Endothelial cell of umbilical vein (primary cell): Measurements from ENCODE around the gene METRN. TPM values are rescaled to one million over a fixed set of nuclear protein-coding genes. Genes with fewer than 3 reads are reported as not detected.

Source experiments
- BruUV-seq: library from RNA; stranded (reverse); fragments of 400-500 nt; replicated peaks from 2 replicates; lab custom pipeline; 2021; lab: Mats Ljungman, UMichigan
- CTCF ChIA-PET: fragments of 300-600, 350-600 bp; sonication (Branson Sonifier 250); formaldehyde crosslinking; loops from one replicate; lab custom pipeline; 2021; ENCODE audit warnings: antibody characterized with exemption, inconsistent platforms; lab: Charles Lee
- POLR2A ChIA-PET: fragments of 300-600, 350-600 bp; sonication (Branson Sonifier 250); formaldehyde crosslinking; loops from one replicate; lab custom pipeline; 2021; ENCODE audit warnings: antibody characterized with exemption, inconsistent platforms; lab: Charles Lee
- DNase-seq: peaks from one replicate; pipeline ENCODE4 v3.0.0-alpha.2; 2011; ENCODE audit warnings: low read depth, low spot score
- FAIRE-seq: peaks from 2 replicates; lab custom pipeline; 2011; peaks lifted over from hg19 to GRCh38; lab: Jason Lieb, UNC
- H2AFZ ChIP-seq: 2 replicates; pipeline ENCODE4 v1.6.0; 2012; ENCODE audit warnings: low read depth, low read length, control low read depth, inconsistent platforms
- H3K27ac ChIP-seq: 2 replicates; pipeline ENCODE4 v1.5.1; 2011; ENCODE audit warnings: low read depth, mild to moderate bottlenecking, control low read depth, low read length, moderate library complexity; ENCODE audit not compliant: insufficient read depth
- H3K27me3 ChIP-seq, 2 experiments: 2 replicates each; pipeline versions ENCODE4 v1.6.0 to v1.6.1; 2011; ENCODE audit warnings: low read length in 2 of 2, mixed read lengths in 1 of 2; ENCODE audit not compliant: control insufficient read depth in 2 of 2, insufficient read depth in 2 of 2
- H3K36me3 ChIP-seq, 2 experiments: 2 replicates in 1 of 2; 3 replicates in 1 of 2; pipeline ENCODE4 v1.5.1; 2011; ENCODE audit warnings: low read length in 2 of 2, mild to moderate bottlenecking in 1 of 2, moderate library complexity in 1 of 2; ENCODE audit not compliant: control insufficient read depth in 2 of 2, insufficient read depth in 2 of 2; ENCODE audit errors: extremely low read depth in 1 of 2
- H3K4me1 ChIP-seq: 3 replicates; pipeline ENCODE4 v1.5.1; 2011; ENCODE audit warnings: mild to moderate bottlenecking, low read length; ENCODE audit not compliant: control insufficient read depth, insufficient read depth; ENCODE audit errors: extremely low read depth
- H3K4me2 ChIP-seq: 2 replicates; pipeline ENCODE4 v1.6.1; 2011; ENCODE audit warnings: low read length, control low read depth, mixed read lengths; ENCODE audit not compliant: insufficient read depth
- H3K4me3 ChIP-seq, 3 experiments: fragments of 200-600 bp in 1 of 3; sonication (generic), shearing (Covaris generic) in 1 of 3; replicated peaks in 1 of 3; 2 replicates each; pipeline ENCODE4 v1.5.1; 2011 to 2016; ENCODE audit warnings: control low read depth in 3 of 3, low read length in 3 of 3, mild to moderate bottlenecking in 2 of 3, inconsistent platforms in 1 of 3, low read depth in 1 of 3, moderate library complexity in 1 of 3; ENCODE audit not compliant: insufficient read depth in 1 of 3
- H3K79me2 ChIP-seq: 2 replicates; pipeline ENCODE4 v1.6.0; 2012; ENCODE audit warnings: low read length, inconsistent platforms; ENCODE audit not compliant: control insufficient read depth, insufficient read depth
- H3K9ac ChIP-seq: replicated peaks from 2 replicates; pipeline ENCODE3; 2011; ENCODE audit warnings: low read length, control low read depth; ENCODE audit not compliant: insufficient read depth; ENCODE audit errors: extremely low read depth
- H3K9me1 ChIP-seq: replicated peaks from 3 replicates; pipeline ENCODE4 v1.6.0; 2011; ENCODE audit warnings: mild to moderate bottlenecking, low read length; ENCODE audit not compliant: control insufficient read depth, insufficient read depth; ENCODE audit errors: extremely low read depth
- H3K9me3 ChIP-seq: replicated peaks from 2 replicates; pipeline ENCODE4 v1.5.1; 2012; ENCODE audit warnings: low read length, inconsistent platforms; ENCODE audit not compliant: control insufficient read depth, insufficient read depth
- H4K20me1 ChIP-seq: replicated peaks from 2 replicates; pipeline ENCODE3; 2011; ENCODE audit warnings: mild to moderate bottlenecking, low read length; ENCODE audit not compliant: control insufficient read depth, insufficient read depth; ENCODE audit errors: extremely low read depth
- EZH2 ChIP-seq: IDR thresholded peaks from 2 replicates; pipeline ENCODE4 v1.6.1; 2012; ENCODE audit warnings: borderline replicate concordance, low read depth, mild to moderate bottlenecking, moderate library complexity, low read length, inconsistent platforms; ENCODE audit not compliant: severe bottlenecking
- FOS ChIP-seq: IDR thresholded peaks from 2 replicates; pipeline ENCODE4 v1.6.1; 2011; ENCODE audit warnings: mild to moderate bottlenecking, low read length, moderate library complexity, borderline replicate concordance; ENCODE audit not compliant: insufficient read depth
- GATA2 ChIP-seq: IDR thresholded peaks from 2 replicates; pipeline ENCODE4 v1.7.0; 2011; ENCODE audit warnings: low read depth, mild to moderate bottlenecking, moderate library complexity, mixed read lengths, low read length; ENCODE audit not compliant: insufficient read length, insufficient read depth
- JUN ChIP-seq: IDR thresholded peaks from 2 replicates; pipeline ENCODE4 v1.6.1; 2011; ENCODE audit warnings: borderline replicate concordance, low read depth; ENCODE audit not compliant: insufficient read length, insufficient read depth
- MAX ChIP-seq: IDR thresholded peaks from 2 replicates; pipeline ENCODE4 v1.6.1; 2011; ENCODE audit not compliant: insufficient read depth, insufficient read length
- MYC ChIP-seq: IDR thresholded peaks from one replicate; pipeline ENCODE4 v1.6.1; 2011; ENCODE audit warnings: mild to moderate bottlenecking, low read depth, low read length
- POLR2A ChIP-seq: IDR thresholded peaks from 2 replicates; pipeline ENCODE4 v1.6.1; 2012; ENCODE audit warnings: low read depth, mild to moderate bottlenecking, control low read depth, low read length
- dilution Hi-C: fragments of 300-500 bp; cut with MboI; formaldehyde crosslinking; loops from one replicate; pipeline ENCODE4 v1.15.0; 2019; ENCODE audit warnings: low sequenced_read_pairs; ENCODE audit not compliant: extremely low pct_ligation_motif_present
- intact Hi-C: fragments of 100-400 bp; cut with micrococcal nuclease; formaldehyde crosslinking; loops from one replicate; pipeline ENCODE4 v1.10.0; 2022
- polyA plus RNA-seq, 4 experiments: library from polyadenylated mRNA; depleted of rRNA in 3 of 4; stranded (reverse) in 3 of 4; unstranded in 1 of 4; fragments of >200 nt; gene quantifications; 2 replicates each; pipeline versions ENCODE4 v1.2.1 to v1.2.3, GENCODE V29; 2011 to 2012; ENCODE audit warnings: missing spikeins in 1 of 4
- total RNA-seq: library from RNA; stranded (reverse); gene quantifications from 2 replicates; pipeline ENCODE4 v1.2.3, GENCODE V29; 2021

The METRN gene
- total and polyA plus RNA-seq, 2 donors (not counting 3 experiments of a cell fraction or from before 2014, with no cell fraction given), result 10.0 to 16.1 TPM

- no peak overlapping the region for H2AFZ ChIP-seq
- DNase-seq (no peak), FAIRE-seq (no peak)
- H3K9ac ChIP-seq, result no peak overlapping the region
- no peak for TF ChIP-seq JUN
- no peak for TF ChIP-seq GATA2
- TF ChIP-seq POLR2A, result no peak
- TF ChIP-seq FOS, result no peak
- no peak overlapping the region for H3K27ac ChIP-seq
- dilution Hi-C loops, result no loop called here
- ChIA-PET POLR2A (no interaction called here), CTCF (interaction anchor here (0.8 to 2.4 kb wide), 2 partner anchors 12 to 77 kb away, joined by 3 to 8 read pairs; no protein-coding TSS in a partner anchor)
- no peaks in the 10 kb centered on the region for H3K36me3 ChIP-seq
- intact Hi-C loops, result no loop called here
- no peaks in the 10 kb centered on the region for H3K9me3 ChIP-seq
- no peaks in the 10 kb centered on the region for H3K9me1 ChIP-seq
- BruUV-seq, result no TSS peak
- H4K20me1 ChIP-seq, result no peaks in the 10 kb centered on the region
- no peaks in the 10 kb centered on the region for H3K4me1 ChIP-seq
- H3K4me2 ChIP-seq, result no peak overlapping the region
- no peak overlapping the region for H3K4me3 ChIP-seq
- peaks cover 24 to 32% of the 10 kb centered on the region in 2 experiments for H3K27me3 ChIP-seq
- H3K79me2 ChIP-seq, result no peaks in the 10 kb centered on the region
Measured at GRCh38 chr16:708019-708418, 6.9 kb upstream of the METRN start.

DNA sequence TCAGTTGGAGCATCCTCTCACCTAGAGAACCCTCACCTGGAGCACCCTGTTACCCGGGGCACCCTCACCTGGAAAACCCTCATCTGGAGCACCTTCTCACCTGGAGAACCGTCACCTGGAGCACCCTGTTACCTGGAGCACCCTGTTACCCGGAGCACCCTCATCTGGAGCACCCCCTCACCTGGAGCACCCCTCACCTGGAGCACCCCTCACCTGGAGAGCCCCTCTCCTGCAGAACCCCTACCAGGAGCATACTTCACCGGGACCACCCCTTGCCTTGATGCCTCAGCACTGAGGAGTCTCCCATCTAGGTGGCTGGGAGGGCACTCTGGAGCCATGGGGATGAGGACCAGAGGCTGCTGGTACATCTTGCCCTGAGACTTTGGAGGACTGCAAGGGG, 6.0 kb upstream of the METRN start:
- Histone ChIP-seq H3K4me2 (no peak overlapping the region), H3K4me3 (no peak overlapping the region), H2AFZ (no peak overlapping the region), H3K9me3 (no peaks in the 10 kb centered on the region), H3K9me1 (no peaks in the 10 kb centered on the region), H3K27me3 (peaks cover 19 to 27% of the 10 kb centered on the region in 2 experiments), H3K79me2 (no peaks in the 10 kb centered on the region), H3K27ac (no peak overlapping the region), H3K9ac (no peak overlapping the region), H4K20me1 (no peaks in the 10 kb centered on the region), H3K36me3 (no peaks in the 10 kb centered on the region), H3K4me1 (peaks cover under 1% of the 10 kb centered on the region)
- dilution Hi-C loops, result no loop called here
- DNase-seq (no peak), FAIRE-seq (no peak)
- ChIA-PET CTCF (interaction anchor here (2.4 kb wide), 1 partner anchor 348 kb away, joined by 17 read pairs; no protein-coding TSS in a partner anchor), POLR2A (no interaction called here)
- TF ChIP-seq EZH2 (no peak), MYC (no peak), JUN (no peak), MAX (no peak), POLR2A (no peak), GATA2 (no peak)
- BruUV-seq, result no TSS peak
- intact Hi-C loops, result no loop called here
